GM12878 (cell line): ENCODE results near the gene MAN2B2. TPM values are rescaled to one million over a fixed set of nuclear protein-coding genes. Genes with fewer than 3 reads are reported as not detected.

Source experiments
- ATAC-seq: fragments of 200-7000 bp; cut with Tn5 transposase; 3 replicates; pipeline ENCODE4 v1.9.1; 2020; ENCODE audit warnings: mild to moderate bottlenecking, moderate library complexity
- BruUV-seq: library from RNA; stranded (reverse); fragments of 400-500 nt; replicated peaks from 2 replicates; lab custom pipeline; 2021; lab: Mats Ljungman, UMichigan
- CTCF ChIA-PET: fragments of 300-600 bp; sonication (Branson Sonifier 250); formaldehyde crosslinking; extraction: SDS; loops from one replicate; lab custom pipeline; 2021; ENCODE audit warnings: inconsistent platforms; lab: Yijun Ruan, JAX
- POLR2A ChIA-PET: fragments of 350-600 bp; formaldehyde crosslinking; extraction: SDS; loops from one replicate; lab custom pipeline; 2021; ENCODE audit warnings: inconsistent platforms; lab: Charles Lee
- RAD21 ChIA-PET: fragments of 300-600 bp; sonication (Branson Sonifier 250); formaldehyde crosslinking; loops from one replicate; lab custom pipeline; 2023; ENCODE audit warnings: antibody characterized with exemption; ENCODE audit not compliant: unreplicated experiment; lab: Charles Lee
- SMC1A ChIA-PET: fragments of 300-600 bp; sonication (Branson Sonifier 250); formaldehyde crosslinking; loops from one replicate; lab custom pipeline; 2023; ENCODE audit not compliant: unreplicated experiment, uncharacterized antibody; lab: Charles Lee
- DNase-seq: peaks from one replicate; pipeline ENCODE4 v3.0.0-alpha.2; 2011; ENCODE audit warnings: low read depth, low spot score
- FAIRE-seq: peaks from 3 replicates; lab custom pipeline; 2011; peaks lifted over from hg19 to GRCh38; lab: Jason Lieb, UNC
- H2AFZ ChIP-seq: 2 replicates; pipeline ENCODE4 v1.6.0; 2011; ENCODE audit warnings: low read depth, low read length, control low read depth; ENCODE audit not compliant: control insufficient read depth
- H3K27ac ChIP-seq: 2 replicates; pipeline ENCODE4 v1.5.1; 2011; ENCODE audit warnings: control low read depth; ENCODE audit not compliant: control insufficient read depth, insufficient read depth
- H3K27me3 ChIP-seq, 2 experiments: replicated peaks in 1 of 2; 2 replicates each; pipeline versions ENCODE4 v1.6.0 to v1.6.1; 2011; ENCODE audit warnings: low read length in 1 of 2; ENCODE audit not compliant: control insufficient read depth in 2 of 2, insufficient read depth in 2 of 2
- H3K36me3 ChIP-seq, 2 experiments: 2 replicates each; pipeline ENCODE4 v1.5.1; 2011; ENCODE audit warnings: low read length in 1 of 2; ENCODE audit not compliant: control insufficient read depth in 2 of 2, insufficient read depth in 2 of 2
- H3K4me1 ChIP-seq: 2 replicates; pipeline ENCODE4 v1.6.1; 2011; ENCODE audit warnings: mild to moderate bottlenecking, low read length, moderate library complexity, mixed read lengths; ENCODE audit not compliant: control insufficient read depth, insufficient read depth
- H3K4me2 ChIP-seq: 2 replicates; pipeline ENCODE4 v1.6.0; 2011; ENCODE audit warnings: control low read depth; ENCODE audit not compliant: control insufficient read depth, insufficient read depth
- H3K4me3 ChIP-seq: fragments of 200-600 bp; sonication (generic); 2 replicates; pipeline ENCODE4 v1.5.1; 2016
- H3K79me2 ChIP-seq: 2 replicates; pipeline ENCODE4 v1.6.0; 2011; ENCODE audit warnings: low read length; ENCODE audit not compliant: control insufficient read depth, insufficient read depth
- H3K9ac ChIP-seq: 2 replicates; pipeline ENCODE4 v1.8.0; 2011; ENCODE audit warnings: low read length, control low read depth, mixed read lengths; ENCODE audit not compliant: control insufficient read depth, insufficient read depth
- H3K9me3 ChIP-seq: replicated peaks from 3 replicates; pipeline ENCODE4 v1.5.1; 2011; ENCODE audit warnings: mild to moderate bottlenecking, low read length; ENCODE audit not compliant: control insufficient read depth, insufficient read depth
- H4K20me1 ChIP-seq: 2 replicates; pipeline ENCODE4 v1.6.0; 2011; ENCODE audit not compliant: control insufficient read depth, insufficient read depth
- GABPA ChIP-seq: IDR thresholded peaks from 2 replicates; pipeline ENCODE4 v1.6.1; 2014; ENCODE audit warnings: antibody characterized with exemption, low read depth, mild to moderate bottlenecking, inconsistent platforms
- IKZF2 ChIP-seq, 2 experiments: fragments of 450-650 bp; IDR thresholded peaks; 2 replicates each; pipeline ENCODE4 v1.6.1; 2017; ENCODE audit warnings: mild to moderate bottlenecking in 2 of 2, moderate library complexity in 2 of 2
- IRF4 ChIP-seq: IDR thresholded peaks from 2 replicates; pipeline ENCODE4 v1.6.1; 2011; ENCODE audit warnings: low read depth, low read length
- NFXL1 ChIP-seq: fragments of 450-650 bp; IDR thresholded peaks from 2 replicates; pipeline ENCODE4 v1.6.1; 2017; ENCODE audit warnings: antibody characterized with exemption, mild to moderate bottlenecking, borderline replicate concordance
- RCOR1 ChIP-seq: conservative IDR thresholded peaks from 2 replicates; pipeline ENCODE4 v1.6.1; 2012; ENCODE audit warnings: low read depth, low read length, improper control_type of control experiment
- WRNIP1 ChIP-seq: IDR thresholded peaks from 2 replicates; pipeline ENCODE4 v1.6.1; 2011; ENCODE audit warnings: low read depth, low read length, improper control_type of control experiment, borderline replicate concordance
- WGBS: methylation state at CpG from one replicate; pipeline ENCODE4 v1.1.6; 2016; ENCODE audit warnings: low lambda C conversion rate; ENCODE audit not compliant: insufficient replicate concordance, insufficient coverage; ENCODE audit errors: missing lambda C conversion rate; 5-methylcytosine and 5-hydroxymethylcytosine counted together
- in situ Hi-C: fragments of 300-500 bp; cut with MboI; formaldehyde crosslinking; loops from 9 replicates; pipeline ENCODE4 v1.14.3; 2018; ENCODE audit warnings: mixed read lengths
- intact Hi-C: fragments of 100-400 bp; cut with micrococcal nuclease; formaldehyde crosslinking; loops from one replicate; pipeline ENCODE4 v1.14.2; 2022; ENCODE audit not compliant: unreplicated experiment
- polyA plus RNA-seq, 11 experiments: library from polyadenylated mRNA; depleted of rRNA in 4 of 11; unstranded in 6 of 11; stranded (reverse) in 5 of 11; fragments of >200 nt; fragmentation: Nextera tagmentation in 4 of 11; fragmentation: Illumina TruSeq in 1 of 11; extraction: Ambion mirVana in 4 of 11; extraction: Trizol in 1 of 11; gene quantifications; 1 replicate in 1 of 11; 2 replicates in 10 of 11; pipeline versions ENCODE4 v1.2.1 to v1.2.3, GENCODE V29; 2011 to 2016; ENCODE audit warnings: inconsistent platforms in 2 of 11, missing spikeins in 2 of 11, low read depth in 1 of 11
- total RNA-seq, 4 experiments: library from RNA; depleted of rRNA in 3 of 4; stranded (reverse); fragments of >200 nt in 3 of 4; fragmentation: Illumina TruSeq in 1 of 4; extraction: Trizol in 1 of 4; gene quantifications; 2 replicates each; pipeline versions ENCODE4 v1.2.1 to v1.2.3, GENCODE V29; 2013 to 2021
- TF ChIP-seq, protein P1 (sequence below): IDR thresholded peaks from 2 replicates; pipeline ENCODE4 v1.6.1; 2012; ENCODE audit warnings: low read depth, low read length, improper control_type of control experiment
- TF ChIP-seq, protein P2 (sequence below): IDR thresholded peaks from 2 replicates; pipeline ENCODE4 v1.6.1; 2011; ENCODE audit warnings: low read depth, mild to moderate bottlenecking, low read length, moderate library complexity, borderline replicate concordance; ENCODE audit errors: extremely low read depth

MAN2B2 gene
- total and polyA plus RNA-seq, 10 of the 15 experiments (the other 5 are each of a cell fraction or from before 2014, with no cell fraction given) = 0.47 to 14.5 (median 7.0) TPM

DNA sequence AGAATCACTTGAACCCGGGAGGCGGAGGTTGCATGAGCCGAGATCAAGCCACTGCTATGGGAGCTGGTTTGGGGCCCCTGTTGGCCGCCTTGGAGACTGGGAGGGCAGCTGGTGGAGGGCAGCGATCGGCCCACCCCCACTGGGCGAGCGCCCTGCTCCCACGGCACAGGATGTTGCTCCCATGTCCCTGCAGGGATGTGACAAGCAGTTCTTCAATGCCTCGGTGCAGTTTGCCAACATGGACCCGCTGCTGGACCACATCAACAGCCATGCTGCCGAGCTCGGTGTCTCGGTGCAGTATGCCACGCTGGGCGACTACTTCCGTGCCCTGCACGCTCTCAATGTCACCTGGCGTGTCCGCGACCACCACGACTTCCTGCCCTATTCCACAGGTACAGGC is 19.4 kb downstream of the MAN2B2 start:
- FAIRE-seq (no peak), ATAC-seq (no peak), DNase-seq (no peak)
- no peaks in the 10 kb centered on the region for H3K4me1 ChIP-seq
- intact Hi-C loops = no loop called here
- ChIA-PET CTCF (no interaction called here), POLR2A (no interaction called here), SMC1A (no interaction called here), RAD21 (no interaction called here)
- H3K4me3 ChIP-seq = no peak overlapping the region
- no peaks in the 10 kb centered on the region for H3K79me2 ChIP-seq
- BruUV-seq = no TSS peak
- peaks cover 0 to 1% of the 10 kb centered on the region in 2 experiments; a peak in 3 of 4 replicates for H3K36me3 ChIP-seq
- H3K27ac ChIP-seq = no peak overlapping the region
- no peak overlapping the region for H2AFZ ChIP-seq
- TF ChIP-seq, protein P1, sequence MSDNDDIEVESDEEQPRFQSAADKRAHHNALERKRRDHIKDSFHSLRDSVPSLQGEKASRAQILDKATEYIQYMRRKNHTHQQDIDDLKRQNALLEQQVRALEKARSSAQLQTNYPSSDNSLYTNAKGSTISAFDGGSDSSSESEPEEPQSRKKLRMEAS = no peak
- TF ChIP-seq GABPA (no peak), NFXL1 (no peak), IRF4 (no peak), WRNIP1 (no peak), RCOR1 (no peak), IKZF2 (IDR thresholded peaks at IDR 0.05) (no peak)
- TF ChIP-seq, protein P2, sequence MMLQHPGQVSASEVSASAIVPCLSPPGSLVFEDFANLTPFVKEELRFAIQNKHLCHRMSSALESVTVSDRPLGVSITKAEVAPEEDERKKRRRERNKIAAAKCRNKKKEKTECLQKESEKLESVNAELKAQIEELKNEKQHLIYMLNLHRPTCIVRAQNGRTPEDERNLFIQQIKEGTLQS = no peak
- H4K20me1 ChIP-seq = no peaks in the 10 kb centered on the region
- H3K4me2 ChIP-seq = no peak overlapping the region
- H3K27me3 ChIP-seq = no peaks in the 10 kb centered on the region
- H3K9me3 ChIP-seq = no peaks in the 10 kb centered on the region
- WGBS = 97% methylated on average over 22 of the region's 22 CpGs
- in situ Hi-C loops = no loop called here
- H3K9ac ChIP-seq = no peak overlapping the region
